ENCODE measurements around the gene OMP.

DNA sequence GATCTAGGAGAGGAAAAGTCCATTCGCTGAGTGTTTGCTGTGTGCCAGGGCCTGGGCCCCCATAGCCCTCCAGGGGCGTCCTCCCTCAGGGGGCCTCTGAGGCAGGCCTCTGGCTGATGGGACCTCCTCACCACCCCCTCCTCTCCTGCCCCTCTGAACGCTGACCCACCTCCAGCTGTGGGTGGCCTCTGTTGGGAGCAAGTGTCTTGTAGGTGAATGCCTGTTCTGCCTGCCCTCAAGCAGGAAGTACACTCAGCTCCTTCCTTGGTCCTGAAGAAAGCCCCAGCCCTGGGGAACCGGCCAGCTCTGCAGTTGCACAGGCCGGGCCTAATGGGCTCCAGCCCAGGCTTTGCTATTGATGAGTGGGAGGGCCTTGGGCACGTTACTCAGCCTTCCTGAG, 28.9 kb downstream of the OMP start:
- TF ChIP-seq, protein P1, sequence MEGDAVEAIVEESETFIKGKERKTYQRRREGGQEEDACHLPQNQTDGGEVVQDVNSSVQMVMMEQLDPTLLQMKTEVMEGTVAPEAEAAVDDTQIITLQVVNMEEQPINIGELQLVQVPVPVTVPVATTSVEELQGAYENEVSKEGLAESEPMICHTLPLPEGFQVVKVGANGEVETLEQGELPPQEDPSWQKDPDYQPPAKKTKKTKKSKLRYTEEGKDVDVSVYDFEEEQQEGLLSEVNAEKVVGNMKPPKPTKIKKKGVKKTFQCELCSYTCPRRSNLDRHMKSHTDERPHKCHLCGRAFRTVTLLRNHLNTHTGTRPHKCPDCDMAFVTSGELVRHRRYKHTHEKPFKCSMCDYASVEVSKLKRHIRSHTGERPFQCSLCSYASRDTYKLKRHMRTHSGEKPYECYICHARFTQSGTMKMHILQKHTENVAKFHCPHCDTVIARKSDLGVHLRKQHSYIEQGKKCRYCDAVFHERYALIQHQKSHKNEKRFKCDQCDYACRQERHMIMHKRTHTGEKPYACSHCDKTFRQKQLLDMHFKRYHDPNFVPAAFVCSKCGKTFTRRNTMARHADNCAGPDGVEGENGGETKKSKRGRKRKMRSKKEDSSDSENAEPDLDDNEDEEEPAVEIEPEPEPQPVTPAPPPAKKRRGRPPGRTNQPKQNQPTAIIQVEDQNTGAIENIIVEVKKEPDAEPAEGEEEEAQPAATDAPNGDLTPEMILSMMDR (tag by site-specific recombination; IDR thresholded peaks at IDR 0.05), result no peak
- TF ChIP-seq ZNF660 (tag by site-specific recombination; IDR thresholded peaks at IDR 0.05), result no peak
- TF ChIP-seq ZNF416 (tag by site-specific recombination; IDR thresholded peaks at IDR 0.05), result no peak
- no peak for TF ChIP-seq ZNF548 (tag by site-specific recombination; IDR thresholded peaks at IDR 0.05)
- TF ChIP-seq ZNF670 (tag by site-specific recombination; IDR thresholded peaks at IDR 0.05; ENCODE audit: low read depth), result no peak
